SIG-M5 treated with dmso at 0.1 percent for 504 hours (cell line): Measurements from ENCODE around the gene ZNF628.
"Not testable (repeated sequence)": the region's sequence is repeated elsewhere in the genome, so short reads cannot be mapped to it uniquely, and the experiment has no call there.

Source experiments
- DNase-seq: peaks from one replicate; lab custom pipeline; 2025; ENCODE audit not compliant: unreplicated experiment; lab: John Stamatoyannopoulos, UW

ZNF628 gene

GRCh38 chr19:55495646-55496349 is 19.4 kb downstream of the ZNF628 start:
- no peak for DNase-seq

- not testable (repeated sequence) for DNase-seq
These were observed 20.4 kb downstream of the ZNF628 start for GRCh38 chr19:55496820-55497219.

GRCh38 chr19:55497763-55498162 is 21.3 kb downstream of the ZNF628 start:
- DNase-seq: no peak

GRCh38 chr19:55498246-55498840 is 21.9 kb downstream of the ZNF628 start:
- DNase-seq: no peak

GRCh38 chr19:55500368-55500952 is 24.0 kb downstream of the ZNF628 start:
- DNase-seq: no peak

- no peak for DNase-seq
These were observed 26.0 kb downstream of the ZNF628 start for GRCh38 chr19:55502197-55502952.

GRCh38 chr19:55503157-55503501 is 26.7 kb downstream of the ZNF628 start:
- DNase-seq: no peak

- DNase-seq: peak; percentile 55
These were observed 27.3 kb downstream of the ZNF628 start for GRCh38 chr19:55503502-55504251.

GRCh38 chr19:55504252-55504603 is 27.8 kb downstream of the ZNF628 start:
- DNase-seq: no peak

- no peak for DNase-seq
These were observed 28.6 kb downstream of the ZNF628 start for GRCh38 chr19:55504981-55505380.

GRCh38 chr19:55508120-55508519 is 31.7 kb downstream of the ZNF628 start:
- DNase-seq: no peak

GRCh38 chr19:55516878-55517620 is 40.6 kb downstream of the ZNF628 start:
- peak; percentile 83 for DNase-seq

- DNase-seq: no peak
These were observed 43.3 kb downstream of the ZNF628 start for GRCh38 chr19:55519451-55520311.

- no peak for DNase-seq
These were observed 44.4 kb downstream of the ZNF628 start for GRCh38 chr19:55520691-55521292.

GRCh38 chr19:55525289-55526101 is 49.1 kb downstream of the ZNF628 start:
- DNase-seq: no peak

- no peak for DNase-seq
These were observed 50.1 kb downstream of the ZNF628 start for GRCh38 chr19:55526216-55527196.
